ENCODE data around the gene KEL.

DNA sequence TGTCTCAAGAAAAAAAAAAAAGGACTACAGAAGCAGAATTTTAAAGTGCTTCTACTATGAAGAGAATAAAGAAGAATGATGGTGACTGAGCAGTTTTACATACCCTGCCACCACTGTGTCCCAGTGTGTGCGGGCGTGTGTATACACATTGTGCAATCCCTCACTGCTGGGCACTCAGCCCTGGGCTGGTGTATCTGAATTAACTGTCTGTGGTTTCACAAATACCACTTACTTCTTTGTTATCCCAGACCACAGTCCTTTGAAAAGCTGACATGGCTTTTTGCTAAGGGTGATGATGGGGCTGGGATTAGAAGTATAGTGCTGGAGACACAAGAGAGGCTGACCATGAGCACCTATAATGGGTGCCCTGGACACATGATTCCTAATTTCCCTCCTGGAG is 55.5 kb downstream of the KEL start:
- TF ChIP-seq SUZ12 (IDR thresholded peaks at IDR 0.05): no peak
- TF ChIP-seq L3MBTL2 (conservative IDR thresholded peaks at IDR 0.05): no peak
- TF ChIP-seq FOXM1 (IDR thresholded peaks at IDR 0.05; ENCODE audit: borderline replicate concordance): no peak
- no peak for TF ChIP-seq HDGF (IDR thresholded peaks at IDR 0.05; ENCODE audit: borderline replicate concordance)
- no peak for TF ChIP-seq FOXA1 (IDR thresholded peaks at IDR 0.05)
